ENCODE results near the gene MGMT.

DNA sequence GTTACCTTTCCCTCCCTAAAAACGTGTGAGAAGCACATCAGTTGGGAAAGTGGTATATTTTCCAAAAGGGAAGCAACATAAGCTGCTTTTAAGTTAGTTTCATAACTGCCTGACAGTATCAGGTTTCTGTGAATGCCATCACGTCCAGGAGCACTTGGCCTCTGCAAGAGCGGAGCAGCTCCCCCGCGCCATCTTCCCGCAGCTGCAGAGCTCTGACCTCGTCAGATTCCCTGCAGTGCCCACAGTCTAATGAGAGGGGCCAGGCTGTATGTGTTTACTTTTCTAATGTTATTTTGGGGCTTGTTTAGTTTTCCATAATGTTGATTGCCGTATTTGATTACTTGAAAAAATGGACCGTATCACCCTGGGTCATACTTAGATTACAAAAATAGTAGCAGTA lies 74.2 kb downstream of the MGMT start:
- TF ChIP-seq CTCF (conservative IDR thresholded peaks at IDR 0.05), result no peak
- no peak for TF ChIP-seq EZH2 (IDR thresholded peaks at IDR 0.05; ENCODE audit: low read depth)

Data from PC-9 (cell line).